Fibroblast of lung (primary cell): ENCODE results near the gene SRL. TPM values are rescaled to one million over a fixed set of nuclear protein-coding genes. Genes with fewer than 3 reads are reported as not detected.

Source experiments
- DNase-seq, 2 donors: peaks; one replicate each; pipeline versions ENCODE4 v3.0.0 to v3.0.0-alpha.2; 2010; ENCODE audit warnings: low read depth in 2 of 2
- H2AFZ ChIP-seq: 2 replicates; pipeline ENCODE4 v1.5.1; 2012; ENCODE audit warnings: low read length, control low read depth, inconsistent platforms
- H3K27ac ChIP-seq: 2 replicates; pipeline ENCODE4 v1.5.1; 2011; ENCODE audit warnings: low read length, control low read depth; ENCODE audit not compliant: insufficient read depth
- H3K27me3 ChIP-seq: 2 replicates; pipeline ENCODE4 v1.5.1; 2011; ENCODE audit warnings: mild to moderate bottlenecking, low read length; ENCODE audit not compliant: control insufficient read depth, insufficient read depth
- H3K36me3 ChIP-seq: 2 replicates; pipeline ENCODE4 v1.5.1; 2011; ENCODE audit warnings: low read length; ENCODE audit not compliant: control insufficient read depth, insufficient read depth
- H3K4me1 ChIP-seq: 2 replicates; pipeline ENCODE4 v1.5.1; 2011; ENCODE audit warnings: low read length; ENCODE audit not compliant: control insufficient read depth, insufficient read depth; ENCODE audit errors: extremely low read depth
- H3K4me2 ChIP-seq: 2 replicates; pipeline ENCODE4 v1.5.1; 2011; ENCODE audit warnings: low read length, control low read depth; ENCODE audit not compliant: insufficient read depth; ENCODE audit errors: extremely low read depth
- H3K4me3 ChIP-seq, 4 experiments: fragments of 200-600 bp in 1 of 4; sonication (generic) in 1 of 4; replicated peaks in 1 of 4; 2 replicates each; pipeline ENCODE4 v1.5.1; 2011 to 2016; ENCODE audit warnings: low read length in 4 of 4, low read depth in 3 of 4, mild to moderate bottlenecking in 3 of 4, control low read depth in 2 of 4, inconsistent platforms in 1 of 4, mixed read lengths in 1 of 4; ENCODE audit not compliant: insufficient read depth in 1 of 4; ENCODE audit errors: control extremely low read depth in 1 of 4
- H3K79me2 ChIP-seq: 2 replicates; pipeline ENCODE4 v1.5.1; 2012; ENCODE audit warnings: mild to moderate bottlenecking, low read length, inconsistent platforms; ENCODE audit not compliant: control insufficient read depth, insufficient read depth
- H3K9ac ChIP-seq: 2 replicates; pipeline ENCODE4 v1.5.1; 2011; ENCODE audit warnings: mild to moderate bottlenecking, low read length, control low read depth; ENCODE audit not compliant: insufficient read depth
- H3K9me3 ChIP-seq: 2 replicates; pipeline ENCODE4 v1.5.1; 2012; ENCODE audit warnings: low read depth, low read length; ENCODE audit not compliant: control insufficient read depth, insufficient read depth
- H4K20me1 ChIP-seq: 2 replicates; pipeline ENCODE4 v1.5.1; 2011; ENCODE audit warnings: low read length; ENCODE audit not compliant: control insufficient read depth, insufficient read depth; ENCODE audit errors: extremely low read depth
- CTCF ChIP-seq, 2 donors: IDR thresholded peaks in 1 of 2; conservative IDR thresholded peaks in 1 of 2; 1 replicate in 1 of 2; 2 replicates in 1 of 2; pipeline ENCODE4 v1.5.1; 2011 to 2012; ENCODE audit warnings: low read length in 2 of 2, control low read depth in 1 of 2, inconsistent platforms in 1 of 2, low read depth in 1 of 2, mild to moderate bottlenecking in 1 of 2
- EZH2 ChIP-seq: IDR thresholded peaks from 2 replicates; pipeline ENCODE4 v1.5.1; 2012; ENCODE audit warnings: low read length, control low read depth, mild to moderate bottlenecking; ENCODE audit errors: missing control alignments
- polyA plus RNA-seq, 2 donors: library from polyadenylated mRNA; depleted of rRNA in 1 of 2; stranded (reverse) in 1 of 2; unstranded in 1 of 2; fragments of >200 nt; gene quantifications; 2 replicates each; pipeline ENCODE4 v1.2.1, GENCODE V29; 2011 to 2012; ENCODE audit warnings: missing spikeins in 1 of 2
- total RNA-seq: library from RNA; depleted of rRNA; stranded (reverse); fragments of >200 nt; gene quantifications from 2 replicates; pipeline ENCODE4 v1.2.1, GENCODE V29; 2014

SRL gene
- total and polyA plus RNA-seq, 2 donors (not counting 1 experiment from before 2014, with no cell fraction given) = 0.07 to 0.17 TPM

- H3K4me2 ChIP-seq = no peak overlapping the region
- H3K9me3 ChIP-seq = no peaks in the 10 kb centered on the region
- H2AFZ ChIP-seq = no peak overlapping the region
- H3K9ac ChIP-seq = no peak overlapping the region
- DNase-seq = no peak
- H3K4me1 ChIP-seq = no peaks in the 10 kb centered on the region
- TF ChIP-seq EZH2 = no peak
- no peak for TF ChIP-seq CTCF (conservative IDR thresholded peaks at IDR 0.05 in 1 of 2, IDR thresholded peaks at IDR 0.05 in 1 of 2; ENCODE audit: low read depth in 1 of 2, low read length in 2 of 2)
- no peaks in the 10 kb centered on the region for H3K79me2 ChIP-seq
- no peak overlapping the region for H3K4me3 ChIP-seq
- no peak overlapping the region for H3K27ac ChIP-seq
- no peaks in the 10 kb centered on the region for H4K20me1 ChIP-seq
- H3K36me3 ChIP-seq = no peaks in the 10 kb centered on the region
- H3K27me3 ChIP-seq = no peaks in the 10 kb centered on the region
Observed at GRCh38 chr16:4233431-4233830, 8.4 kb downstream of the SRL start.

GRCh38 chr16:4232541-4233386 lies 9.1 kb downstream of the SRL start:
- H3K4me3 ChIP-seq = no peak overlapping the region
- H2AFZ ChIP-seq = no peak overlapping the region
- H3K36me3 ChIP-seq = no peaks in the 10 kb centered on the region
- H3K27ac ChIP-seq = no peak overlapping the region
- no peaks in the 10 kb centered on the region for H4K20me1 ChIP-seq
- no peaks in the 10 kb centered on the region for H3K4me1 ChIP-seq
- no peaks in the 10 kb centered on the region for H3K9me3 ChIP-seq
- H3K9ac ChIP-seq = no peak overlapping the region
- TF ChIP-seq EZH2 (no peak), CTCF (conservative IDR thresholded peaks at IDR 0.05 in 1 of 2, IDR thresholded peaks at IDR 0.05 in 1 of 2; ENCODE audit: low read depth in 1 of 2, low read length in 2 of 2) (no peak)
- no peak for DNase-seq
- H3K79me2 ChIP-seq = no peaks in the 10 kb centered on the region
- no peak overlapping the region for H3K4me2 ChIP-seq
- H3K27me3 ChIP-seq = no peaks in the 10 kb centered on the region

GRCh38 chr16:4231886-4232285 lies 10.0 kb downstream of the SRL start:
- Histone ChIP-seq H3K79me2 (no peaks in the 10 kb centered on the region), H3K27ac (no peak overlapping the region), H3K27me3 (no peaks in the 10 kb centered on the region), H3K9ac (no peak overlapping the region), H3K4me3 (no peak overlapping the region), H3K4me1 (no peaks in the 10 kb centered on the region), H3K36me3 (no peaks in the 10 kb centered on the region), H3K9me3 (no peaks in the 10 kb centered on the region), H3K4me2 (no peak overlapping the region), H4K20me1 (no peaks in the 10 kb centered on the region), H2AFZ (no peak overlapping the region)
- TF ChIP-seq EZH2 (no peak), CTCF (conservative IDR thresholded peaks at IDR 0.05 in 1 of 2, IDR thresholded peaks at IDR 0.05 in 1 of 2; ENCODE audit: low read depth in 1 of 2, low read length in 2 of 2) (no peak)
- DNase-seq = no peak
